Measurements from ENCODE around the gene ULBP1. TPM values are rescaled to one million over a fixed set of nuclear protein-coding genes. Genes with fewer than 3 reads are reported as not detected.
"Not testable (repeated sequence)": the region's sequence is repeated elsewhere in the genome, so short reads cannot be mapped to it uniquely, and the experiment has no call there.

The ULBP1 gene
- 2.0 and 2.2 TPM in 2 replicates for total RNA-seq

GRCh38 chr6:149963462-149964307 lies at the start of gene ULBP1:
Gene ULBP1, plus strand, starts transcription at chr6:149963943. Its CDS starts 107 bp downstream, at chr6:149964050.
- intact Hi-C loops (cut with micrococcal nuclease): loop anchor here (1.0 to 5.0 kb wide), 5 partner anchors 22 to 106 kb away; partner anchors contain the start of gene ULBP3

- intact Hi-C loops (cut with micrococcal nuclease): no loop called here
These were observed 47.5 kb upstream of the ULBP1 start for GRCh38 chr6:149915970-149916865.

GRCh38 chr6:149917679-149918078 lies 46.1 kb upstream of the ULBP1 start:
- intact Hi-C loops (cut with micrococcal nuclease): no loop called here

GRCh38 chr6:149918151-149918905 lies 45.4 kb upstream of the ULBP1 start:
- intact Hi-C loops (cut with micrococcal nuclease): no loop called here

- intact Hi-C loops (cut with micrococcal nuclease): not testable (repeated sequence)
These were observed 44.5 kb upstream of the ULBP1 start for GRCh38 chr6:149919126-149919833.

GRCh38 chr6:149919834-149920225 lies 43.9 kb upstream of the ULBP1 start:
- intact Hi-C loops (cut with micrococcal nuclease): loop anchor here (5.0 kb wide), 1 partner anchor 273 kb away; the partner anchor contains the start of gene KATNA1

- intact Hi-C loops (cut with micrococcal nuclease): loop anchor here (5.0 kb wide), 1 partner anchor 274 kb away; the partner anchor contains the start of gene KATNA1
These were observed 42.4 kb upstream of the ULBP1 start for GRCh38 chr6:149921361-149921760.

GRCh38 chr6:149922091-149922490 lies 41.7 kb upstream of the ULBP1 start:
- intact Hi-C loops (cut with micrococcal nuclease): loop anchor here (5.0 kb wide), 1 partner anchor 275 kb away; the partner anchor contains the start of gene KATNA1

- intact Hi-C loops (cut with micrococcal nuclease): loop anchor here (1.0 to 5.0 kb wide), 5 partner anchors 14 to 356 kb away; partner anchors contain the start of genes GINM1, KATNA1, LATS1 and LRP11
These were observed 41.0 kb upstream of the ULBP1 start, which contains the start of gene RAET1G for GRCh38 chr6:149922642-149923326. Gene RAET1G, minus strand, starts transcription at chr6:149923121. Its CDS starts 111 bp downstream, at chr6:149923010.

GRCh38 chr6:149923327-149923986 lies 40.3 kb upstream of the ULBP1 start:
- intact Hi-C loops (cut with micrococcal nuclease): loop anchor here (1.0 to 5.0 kb wide), 5 partner anchors 13 to 357 kb away; partner anchors contain the start of genes GINM1, KATNA1, LATS1 and LRP11

GRCh38 chr6:149924206-149924932 lies 39.4 kb upstream of the ULBP1 start:
- intact Hi-C loops (cut with micrococcal nuclease): loop anchor here (5.0 kb wide), 1 partner anchor 277 kb away; the partner anchor contains the start of gene KATNA1

- intact Hi-C loops (cut with micrococcal nuclease): loop anchor here (5.0 kb wide), 2 partner anchors 37 to 278 kb away; partner anchors contain the start of genes KATNA1 and ULBP1
These were observed 38.9 kb upstream of the ULBP1 start for GRCh38 chr6:149924933-149925252.

- intact Hi-C loops (cut with micrococcal nuclease): loop anchor here (5.0 kb wide), 1 partner anchor 37 kb away; the partner anchor contains the start of gene ULBP1
These were observed 38.3 kb upstream of the ULBP1 start for GRCh38 chr6:149925253-149925973.

- intact Hi-C loops (cut with micrococcal nuclease): loop anchor here (1.0 to 5.0 kb wide), 5 partner anchors 36 to 380 kb away; partner anchors contain the start of genes PPIL4 and ULBP1
These were observed 37.6 kb upstream of the ULBP1 start for GRCh38 chr6:149925974-149926777.

GRCh38 chr6:149927025-149927424 lies 36.7 kb upstream of the ULBP1 start:
- intact Hi-C loops (cut with micrococcal nuclease): loop anchor here (5.0 kb wide), 1 partner anchor 35 kb away; the partner anchor contains the start of gene ULBP1

- intact Hi-C loops (cut with micrococcal nuclease): loop anchor here (5.0 kb wide), 1 partner anchor 33 kb away; the partner anchor contains the start of gene ULBP1
These were observed 34.3 kb upstream of the ULBP1 start for GRCh38 chr6:149929422-149929821.

Data from T-helper 1 cell treated with Interleukin-12 subunit alpha and Interleukin-12 subunit beta and Interleukin-4 antibody, amounts not matched to agents 30 ng/mL and 1 ng/mL, for 36 hours (primary cell).